GM21423 (cell line): ENCODE measurements around the gene SNX9.
"Not testable (repeated sequence)": the region's sequence is repeated elsewhere in the genome, so short reads cannot be mapped to it uniquely, and the experiment has no call there.

Source experiments
- ATAC-seq: cut with Tn5 transposase; IDR thresholded peaks from one replicate; pipeline ENCODE4 v1.9.1; 2021; ENCODE audit warnings: mild to moderate bottlenecking, moderate library complexity; ENCODE audit not compliant: unreplicated experiment

The SNX9 gene

GRCh38 chr6:157909282-157909664, 86.2 kb downstream of the SNX9 start:
- ATAC-seq: peak; percentile 56

DNA sequence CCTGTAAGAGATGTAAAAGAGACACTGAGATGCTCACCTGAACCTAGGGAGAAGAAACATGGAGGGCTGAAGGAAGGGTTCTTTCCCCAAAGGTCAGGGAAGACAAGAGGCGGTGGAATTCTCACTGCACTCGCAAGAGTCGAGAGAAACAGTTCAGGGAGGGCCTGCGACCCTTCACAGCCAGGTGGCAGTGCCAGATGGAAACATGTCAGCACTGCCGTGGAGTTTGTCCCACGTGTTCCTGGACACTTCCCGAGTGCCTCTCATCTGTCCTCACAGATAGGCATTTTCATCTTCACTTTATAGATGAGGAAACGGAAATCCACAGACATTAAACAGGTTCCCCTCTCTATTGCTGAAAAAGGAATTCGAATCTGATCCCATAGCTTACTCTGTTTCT, 88.2 kb downstream of the SNX9 start:
- ATAC-seq: no peak

DNA sequence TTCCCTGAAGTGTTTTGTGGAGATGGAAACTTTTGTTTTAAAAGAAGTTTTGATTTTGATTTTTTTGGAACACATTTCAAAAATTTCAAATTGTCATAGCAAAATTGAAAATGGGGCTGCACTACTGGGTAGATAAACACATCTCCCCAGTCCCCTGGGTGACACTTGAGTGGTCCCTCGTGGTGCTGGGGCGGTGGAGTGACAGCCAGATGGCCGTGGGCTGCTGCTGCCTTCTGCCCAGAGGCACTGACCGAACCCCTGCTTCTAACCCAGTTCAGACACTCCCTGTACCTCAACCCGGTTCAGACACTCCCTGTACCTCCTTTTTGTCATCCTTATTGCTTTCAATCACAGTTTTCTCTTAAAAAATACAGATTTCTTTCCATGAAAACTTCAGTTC, 88.7 kb downstream of the SNX9 start:
- ATAC-seq: no peak

- ATAC-seq: no peak
Observed at GRCh38 chr6:157912326-157912725, 89.3 kb downstream of the SNX9 start.

DNA sequence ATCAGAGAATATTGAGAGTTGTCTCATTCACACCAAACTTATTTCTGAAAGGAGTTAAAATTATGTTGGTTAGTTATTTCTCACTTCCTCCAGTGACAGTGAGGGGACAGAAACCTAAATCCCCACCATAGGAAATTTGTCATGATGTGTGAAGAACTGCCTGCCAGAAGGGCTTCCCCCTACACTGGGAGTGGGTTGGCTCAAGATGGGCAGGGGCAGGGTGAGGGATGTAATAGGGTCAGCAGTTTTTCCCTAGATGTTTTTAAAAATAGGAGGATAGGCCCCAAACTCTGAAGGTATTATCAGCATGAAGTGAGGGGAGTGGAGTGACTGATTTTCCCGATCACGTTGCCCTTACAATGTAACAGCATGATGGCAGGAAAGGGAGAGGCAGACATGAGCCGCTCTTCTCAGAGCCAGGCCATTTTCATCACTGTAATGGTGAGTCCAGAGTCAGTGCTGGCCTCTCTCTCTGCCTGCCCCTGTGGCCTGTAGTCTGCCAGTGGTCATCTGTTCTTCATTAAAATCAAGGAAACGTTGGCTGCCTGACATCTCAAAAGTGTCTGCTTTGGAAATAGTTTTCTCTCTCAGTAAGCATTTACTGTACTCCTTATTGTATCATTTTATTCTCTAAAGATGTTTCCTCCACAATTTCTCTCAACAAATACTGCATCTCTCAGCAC, 98.8 kb downstream of the SNX9 start:
- ATAC-seq: no peak

GRCh38 chr6:157925771-157926170, 102.7 kb downstream of the SNX9 start:
- ATAC-seq: no peak

DNA sequence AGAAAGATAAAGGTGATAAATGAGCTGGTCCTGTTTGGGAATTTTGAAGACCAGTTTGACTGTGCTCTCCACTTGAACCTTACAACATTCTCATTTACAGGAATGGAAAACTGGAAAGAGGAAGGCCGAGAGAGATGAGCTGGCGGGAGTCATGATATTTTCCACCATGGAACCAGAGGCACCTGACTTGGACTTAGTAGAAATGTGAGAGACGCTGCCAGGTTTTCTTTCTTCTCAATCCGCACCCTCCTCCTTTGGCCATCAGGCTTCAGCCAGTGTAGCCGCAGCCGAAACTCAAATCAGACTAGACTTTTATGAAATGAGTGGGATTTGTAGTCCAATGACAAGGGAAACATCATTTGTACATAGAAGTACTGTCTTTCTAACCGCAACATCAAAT, 104.0 kb downstream of the SNX9 start:
- no peak for ATAC-seq

DNA sequence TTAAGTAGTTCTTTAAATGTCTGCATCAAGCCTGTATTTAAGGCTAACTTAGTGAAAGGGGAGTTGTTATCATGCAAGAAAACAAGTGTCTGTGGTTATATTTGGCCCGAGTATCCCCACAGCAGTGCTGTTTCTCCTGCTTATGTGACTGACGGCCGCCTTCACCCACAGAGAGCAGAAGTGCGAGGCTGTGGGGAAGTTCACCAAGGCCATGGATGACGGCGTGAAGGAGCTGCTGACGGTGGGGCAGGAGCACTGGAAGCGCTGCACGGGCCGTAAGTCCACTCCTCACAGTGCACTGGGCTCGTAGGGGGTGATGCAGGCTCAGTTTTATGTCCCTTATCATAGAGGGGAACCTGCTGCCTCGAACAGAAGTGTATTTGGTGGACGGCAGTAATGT, 105.4 kb downstream of the SNX9 start:
- no peak for ATAC-seq

GRCh38 chr6:157929076-157929475, 106.0 kb downstream of the SNX9 start:
- ATAC-seq: no peak

DNA sequence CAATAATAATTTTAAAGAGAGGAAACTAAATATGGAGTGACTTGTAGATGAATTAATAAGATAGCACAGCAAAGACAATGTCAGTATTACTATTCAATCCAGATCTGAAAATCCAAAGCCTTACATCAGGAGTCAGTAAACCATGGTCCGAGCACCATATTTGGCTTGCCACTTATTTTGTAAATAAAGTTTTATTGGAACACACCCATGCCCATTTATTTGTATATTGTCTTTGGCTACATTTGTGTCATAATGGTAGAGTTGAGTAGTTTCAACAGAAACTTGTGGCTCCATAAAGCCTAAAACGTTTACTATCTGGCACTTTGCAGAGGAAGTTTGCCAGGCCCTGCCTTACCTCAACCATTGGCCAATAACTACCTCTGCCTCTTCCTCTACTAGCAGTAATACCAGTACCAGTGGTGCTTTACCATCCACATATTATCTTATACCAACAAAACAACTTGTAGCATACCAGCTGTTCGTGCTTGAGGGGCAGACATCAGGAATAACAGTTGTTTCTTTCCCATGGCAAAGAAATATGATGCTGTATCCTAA, 106.8 kb downstream of the SNX9 start:
- no peak for ATAC-seq

GRCh38 chr6:157935786-157936185, 112.7 kb downstream of the SNX9 start:
- ATAC-seq: no peak

DNA sequence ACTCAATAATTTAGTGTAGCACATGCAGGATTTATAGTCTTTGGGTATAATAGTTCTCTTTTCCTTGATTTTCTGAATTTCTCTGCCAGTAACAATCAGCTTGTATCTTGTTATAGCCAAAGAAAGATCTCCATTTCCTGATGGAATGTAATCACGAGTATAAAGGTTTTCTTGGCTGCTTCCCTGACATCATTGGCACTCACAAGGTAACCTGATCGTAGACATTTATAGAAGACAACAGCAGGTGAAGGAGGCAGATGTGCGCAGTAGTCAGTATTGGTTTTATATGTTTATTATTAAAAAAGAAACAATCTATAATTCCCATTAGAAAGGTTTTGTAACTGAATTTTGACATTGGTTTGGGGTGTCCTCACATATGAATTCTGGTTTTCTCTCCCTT, 114.3 kb downstream of the SNX9 start:
- no peak for ATAC-seq

DNA sequence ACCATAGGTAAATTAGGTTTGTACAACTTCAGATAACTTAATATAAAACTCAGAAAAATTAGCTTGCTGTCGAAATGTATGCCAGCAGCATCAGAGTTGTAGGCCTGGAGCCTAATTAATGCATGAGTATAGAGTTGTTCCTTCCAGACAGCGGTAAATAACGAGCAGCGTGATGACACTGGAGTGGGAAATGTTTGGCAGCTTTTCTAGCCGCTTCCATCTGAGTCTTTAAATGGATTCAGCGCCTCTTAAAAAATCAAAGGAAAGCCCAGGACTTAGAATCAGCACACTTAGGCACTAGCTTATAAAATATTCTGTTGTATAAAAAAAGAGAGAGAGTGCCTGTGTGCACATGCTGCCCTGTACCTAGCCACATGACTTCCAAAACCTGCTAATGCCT, 114.9 kb downstream of the SNX9 start:
- ATAC-seq: no peak

DNA sequence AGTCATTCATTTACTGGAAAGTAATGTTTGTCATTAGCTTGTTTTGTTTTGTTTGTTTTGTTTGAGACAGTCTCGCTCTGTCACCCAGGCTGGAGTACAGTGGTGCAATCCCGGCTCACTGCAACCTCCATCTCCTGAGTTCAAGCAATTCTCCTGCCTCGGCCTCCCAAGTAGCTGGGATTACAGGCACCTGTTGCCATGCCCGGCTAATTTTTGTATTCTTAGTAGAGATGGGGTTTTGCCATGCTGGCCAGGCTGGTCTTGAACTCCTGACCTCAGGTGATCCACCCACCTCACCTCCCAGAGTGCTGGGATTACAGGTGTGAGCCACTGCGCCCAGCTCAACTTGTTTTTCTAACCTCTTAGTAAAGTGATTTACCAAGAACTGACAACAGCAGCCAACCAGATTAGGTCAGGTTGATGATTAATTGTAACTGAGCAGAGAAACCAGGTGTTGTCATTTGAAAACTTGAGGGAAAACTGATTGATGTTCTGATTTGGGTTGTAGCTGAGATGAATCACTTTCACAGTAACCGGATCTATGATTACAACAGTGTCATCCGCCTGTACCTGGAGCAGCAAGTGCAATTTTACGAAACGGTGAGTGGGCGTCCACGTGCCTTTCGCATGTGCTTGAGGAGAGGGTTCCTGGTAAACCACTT, 117.5 kb downstream of the SNX9 start:
- ATAC-seq: not testable (repeated sequence)

- ATAC-seq: no peak
Observed at GRCh38 chr6:157941101-157941863, 118.2 kb downstream of the SNX9 start.

GRCh38 chr6:157942351-157942750, 119.3 kb downstream of the SNX9 start:
- ATAC-seq: no peak

GRCh38 chr6:157943249-157943963, 120.4 kb downstream of the SNX9 start:
- no peak for ATAC-seq

GRCh38 chr6:157943964-157944283, 120.9 kb downstream of the SNX9 start:
- ATAC-seq: no peak

DNA sequence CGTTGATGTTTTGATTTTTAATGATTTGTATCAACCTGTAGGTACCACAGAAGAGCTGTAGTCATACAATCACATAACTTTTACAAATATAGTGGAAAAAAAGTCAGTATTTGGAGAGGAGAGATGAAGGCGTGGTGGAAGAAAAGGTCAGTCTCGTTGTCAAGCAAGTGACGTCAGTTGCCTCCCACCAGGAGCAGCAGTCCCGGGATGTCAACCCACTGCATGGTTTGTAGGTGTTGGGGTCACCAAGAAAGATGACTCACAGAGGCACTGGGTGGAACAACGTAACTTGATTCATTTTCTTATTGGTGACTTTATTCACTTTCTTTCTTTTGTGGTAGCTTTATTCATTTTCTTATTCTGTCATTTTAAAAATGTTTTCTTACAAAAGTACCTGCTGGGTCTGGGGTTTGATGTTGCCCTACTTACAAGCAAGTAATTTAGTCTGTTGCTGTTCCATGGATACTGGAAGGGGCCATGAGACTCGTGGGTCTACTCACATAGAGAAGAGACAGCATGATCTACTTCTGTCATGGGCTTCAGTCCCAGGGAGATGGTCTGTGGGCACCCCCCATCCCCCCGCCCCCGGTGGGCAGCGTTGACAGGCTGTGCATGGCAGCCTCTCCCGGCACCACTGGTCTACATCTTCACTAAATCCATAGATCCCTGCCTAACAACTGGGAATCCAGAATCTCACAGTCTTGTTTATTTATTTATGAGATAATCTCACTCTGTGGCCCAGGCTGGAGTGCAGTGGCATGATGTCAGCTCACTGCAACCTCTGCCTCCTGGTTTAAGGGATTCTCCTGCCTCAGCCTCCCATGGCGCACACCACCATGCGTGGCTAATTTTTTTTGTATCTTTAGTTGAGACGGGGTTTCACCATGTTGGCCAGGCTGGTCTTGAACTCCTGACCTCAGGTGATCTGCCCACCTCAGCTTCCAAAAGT, 122.2 kb downstream of the SNX9 start:
- ATAC-seq: no peak

DNA sequence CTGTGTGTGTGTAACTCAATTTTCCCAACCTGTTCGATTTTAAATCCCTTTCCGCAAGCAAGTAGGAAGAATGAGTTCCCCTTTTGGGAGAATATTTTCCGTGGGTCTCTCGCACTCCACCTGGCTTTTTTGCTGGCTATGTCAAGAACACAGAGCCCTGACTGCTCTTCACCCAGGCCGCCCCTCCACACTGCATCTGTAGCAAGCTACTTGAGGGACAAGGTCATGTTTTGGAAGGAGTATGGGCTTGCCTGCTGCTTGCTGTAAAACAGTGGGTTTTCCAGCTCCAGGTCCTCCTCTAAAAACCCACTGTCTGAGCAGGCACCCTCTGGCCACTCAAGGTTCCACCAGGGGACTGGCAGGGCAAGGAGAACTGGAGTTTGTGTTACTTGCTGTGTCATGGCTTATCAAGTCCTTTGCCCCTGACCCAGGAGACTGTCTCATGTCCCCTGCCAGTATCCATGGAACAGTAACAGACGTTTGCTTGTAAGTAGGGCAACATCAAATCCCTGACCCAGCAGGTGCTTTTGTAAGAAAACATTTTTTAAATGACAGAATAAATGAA, 123.1 kb downstream of the SNX9 start:
- ATAC-seq: no peak
